Erythroblast (primary cell): ENCODE data around the gene XYLT1.

Experiments used
- GATA1 ChIP-seq: IDR thresholded peaks from 2 replicates; pipeline ENCODE4 v1.6.1; 2011; ENCODE audit warnings: low read depth, mild to moderate bottlenecking, control low read depth, low read length, moderate library complexity
- POLR2A ChIP-seq: IDR thresholded peaks from 2 replicates; pipeline ENCODE4 v1.6.1; 2011; ENCODE audit warnings: mild to moderate bottlenecking, low read length

DNA sequence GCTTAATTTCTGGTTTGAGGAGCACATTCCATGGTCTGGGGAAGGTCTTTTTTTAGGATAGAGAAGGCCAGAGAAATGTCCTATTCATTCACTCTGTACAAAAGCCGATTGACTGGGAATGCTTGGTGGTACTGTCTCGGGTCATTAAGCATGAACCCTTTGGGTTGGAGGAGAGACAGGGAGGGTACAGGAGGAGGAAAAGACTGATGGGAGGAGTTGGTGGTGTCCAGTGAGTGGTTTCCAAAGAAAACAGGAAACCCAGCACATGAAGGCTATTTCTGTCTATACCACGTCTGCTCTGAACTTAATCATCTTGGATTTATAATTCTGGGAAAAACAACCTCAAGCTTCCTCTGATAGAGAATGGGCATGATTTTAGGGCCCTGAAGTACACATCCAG is 111.9 kb downstream of the XYLT1 start:
- TF ChIP-seq POLR2A, result no peak
- TF ChIP-seq GATA1, result no peak
